Breast epithelium (tissue), 3 donors: ENCODE data around the gene PSME2.

ENCODE experiments used
- CTCF ChIP-seq, 3 donors: fragments of 450-650 bp; IDR thresholded peaks; one replicate each; pipeline ENCODE4 v1.5.1; 2016 to 2017; ENCODE audit warnings: antibody characterized with exemption in 3 of 3, mild to moderate bottlenecking in 3 of 3, moderate library complexity in 3 of 3
- POLR2A ChIP-seq: fragments of 450-650 bp; IDR thresholded peaks from one replicate; pipeline ENCODE4 v1.6.1; 2016; ENCODE audit warnings: antibody characterized with exemption, mild to moderate bottlenecking, moderate library complexity

GRCh38 chr14:24130380-24130716 lies 16.1 kb downstream of the PSME2 start, which contains the start of gene FITM1:
- TF ChIP-seq POLR2A (no peak), CTCF (IDR thresholded peaks at IDR 0.05) (no peak)
